Spleen (tissue), 7 donors: Measurements from ENCODE around the gene MAST4.

Source experiments
- POLR2A ChIP-seq, 3 donors: fragments of 450-650 bp; IDR thresholded peaks; one replicate each; pipeline ENCODE4 v1.5.1; 2017; ENCODE audit warnings: antibody characterized with exemption in 3 of 3, mild to moderate bottlenecking in 1 of 3
- TF ChIP-seq, protein P1 (sequence below), 11 experiments: fragments of 200-600 bp in 7 of 11; fragments of 450-650 bp in 4 of 11; sonication (generic) in 4 of 11; IDR thresholded peaks in 8 of 11; conservative IDR thresholded peaks in 3 of 11; 1 replicate in 7 of 11; 2 replicates in 4 of 11; pipeline versions ENCODE4 v1.4.0 to v1.8.0; 2016 to 2021; ENCODE audit warnings: antibody characterized with exemption in 11 of 11, inconsistent platforms in 4 of 11, mild to moderate bottlenecking in 1 of 11
- donor health status: DM: no; HTN: no; CAD: no; lungs with moderate emphysema.
- donor health status: DM: no; HTN: no; CAD: no.
- donor health status: DM: no; HTN: no; CAD: no.

DNA sequence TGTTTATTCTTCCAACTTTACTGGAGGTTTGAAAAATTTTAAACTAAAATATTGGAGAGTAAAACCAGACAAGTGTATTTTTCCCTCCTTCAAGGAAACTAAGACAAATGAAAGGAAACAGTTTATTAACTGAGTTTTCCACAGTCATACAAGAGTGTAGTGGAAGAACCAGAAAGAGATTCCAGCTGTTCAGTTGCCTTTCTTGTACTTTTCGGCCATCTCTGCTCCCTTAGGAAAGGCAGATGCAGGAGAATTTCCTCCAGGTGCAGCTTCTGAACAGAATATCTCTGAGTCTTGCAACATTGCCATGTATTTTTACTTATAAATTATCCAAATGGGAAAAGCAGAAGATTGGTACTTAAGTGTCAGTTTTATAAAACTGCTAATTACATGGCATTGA lies 217.1 kb downstream of the MAST4 start:
- TF ChIP-seq, protein P1, sequence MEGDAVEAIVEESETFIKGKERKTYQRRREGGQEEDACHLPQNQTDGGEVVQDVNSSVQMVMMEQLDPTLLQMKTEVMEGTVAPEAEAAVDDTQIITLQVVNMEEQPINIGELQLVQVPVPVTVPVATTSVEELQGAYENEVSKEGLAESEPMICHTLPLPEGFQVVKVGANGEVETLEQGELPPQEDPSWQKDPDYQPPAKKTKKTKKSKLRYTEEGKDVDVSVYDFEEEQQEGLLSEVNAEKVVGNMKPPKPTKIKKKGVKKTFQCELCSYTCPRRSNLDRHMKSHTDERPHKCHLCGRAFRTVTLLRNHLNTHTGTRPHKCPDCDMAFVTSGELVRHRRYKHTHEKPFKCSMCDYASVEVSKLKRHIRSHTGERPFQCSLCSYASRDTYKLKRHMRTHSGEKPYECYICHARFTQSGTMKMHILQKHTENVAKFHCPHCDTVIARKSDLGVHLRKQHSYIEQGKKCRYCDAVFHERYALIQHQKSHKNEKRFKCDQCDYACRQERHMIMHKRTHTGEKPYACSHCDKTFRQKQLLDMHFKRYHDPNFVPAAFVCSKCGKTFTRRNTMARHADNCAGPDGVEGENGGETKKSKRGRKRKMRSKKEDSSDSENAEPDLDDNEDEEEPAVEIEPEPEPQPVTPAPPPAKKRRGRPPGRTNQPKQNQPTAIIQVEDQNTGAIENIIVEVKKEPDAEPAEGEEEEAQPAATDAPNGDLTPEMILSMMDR (IDR thresholded peaks at IDR 0.05 in 8 of 11, conservative IDR thresholded peaks at IDR 0.05 in 3 of 11) = no peak
- TF ChIP-seq POLR2A (IDR thresholded peaks at IDR 0.05) = no peak
